Type B pancreatic cell (in vitro differentiated cells): ENCODE results near the gene SNED1. TPM values are rescaled to one million over a fixed set of nuclear protein-coding genes. Genes with fewer than 3 reads are reported as not detected.

Experiments used
- DNase-seq: peaks from one replicate; pipeline ENCODE4 v3.0.0; 2021; ENCODE audit warnings: mixed read lengths; ENCODE audit not compliant: unreplicated experiment; ENCODE audit errors: extremely low spot score
- H3K27ac Mint-ChIP-seq: 2 replicates; pipeline ENCODE4 v1.8.0; 2021; ENCODE audit warnings: mild to moderate bottlenecking, mixed read lengths
- H3K27me3 Mint-ChIP-seq: 2 replicates; pipeline ENCODE4 v1.8.0; 2021; ENCODE audit warnings: mixed read lengths
- H3K36me3 Mint-ChIP-seq: 2 replicates; pipeline ENCODE4 v1.8.0; 2021; ENCODE audit warnings: mixed read lengths
- H3K4me1 Mint-ChIP-seq: one replicate; pipeline ENCODE4 v1.8.0; 2021; ENCODE audit warnings: mixed read lengths; ENCODE audit not compliant: unreplicated experiment
- H3K4me3 Mint-ChIP-seq: 2 replicates; pipeline ENCODE4 v1.8.0; 2021; ENCODE audit warnings: mild to moderate bottlenecking, mixed read lengths
- H3K9me3 Mint-ChIP-seq: 2 replicates; pipeline ENCODE4 v1.8.0; 2021; ENCODE audit warnings: mixed read lengths
- total RNA-seq: library from RNA; stranded (reverse); gene quantifications from 2 replicates; pipeline ENCODE4 v1.2.1, GENCODE V29; 2021; ENCODE audit warnings: low replicate concordance
- TF ChIP-seq, protein P1 (sequence below): fragments of 200-600 bp; sonication (generic); conservative IDR thresholded peaks from 2 replicates; pipeline ENCODE4 v1.5.0; 2021; ENCODE audit warnings: antibody characterized with exemption, mild to moderate bottlenecking

SNED1 gene
- total RNA-seq, 1 donor from 2014 or later = 140 TPM

DNA sequence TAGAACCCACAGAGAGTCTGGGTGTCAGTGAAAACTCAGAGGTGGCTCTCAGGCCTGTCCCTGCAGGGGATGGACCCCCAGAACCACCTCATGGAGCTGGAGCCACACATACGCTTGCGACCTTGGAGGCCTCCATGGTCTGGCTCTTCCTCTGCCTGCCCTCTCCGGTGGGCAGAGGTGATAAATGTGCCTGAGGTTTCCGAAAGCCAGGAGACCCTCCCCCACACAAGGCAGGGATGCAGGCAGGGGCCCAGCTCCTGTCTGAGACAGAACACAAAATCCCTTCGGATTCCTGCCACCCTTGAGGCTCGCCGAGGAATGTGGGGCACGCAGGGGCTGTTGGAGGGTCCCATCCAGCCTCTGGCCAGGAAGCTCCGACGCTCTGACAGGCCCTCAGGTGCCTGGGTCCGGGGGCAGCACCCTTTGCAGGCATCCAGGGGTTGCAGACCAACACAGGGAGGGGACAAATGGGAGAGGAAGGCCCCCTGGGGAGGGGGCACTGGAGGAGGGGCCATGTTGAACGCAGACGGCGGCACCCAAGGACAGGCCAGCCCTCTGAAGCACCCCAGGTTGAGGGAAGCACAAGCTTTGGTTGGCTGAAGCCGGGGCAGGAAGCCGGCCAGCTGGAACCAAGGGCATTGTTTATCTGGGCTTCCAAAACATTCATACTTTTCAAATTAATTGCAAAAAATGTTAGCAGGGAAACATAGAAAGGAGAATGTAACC is 4.1 kb upstream of the SNED1 start:
- Mint-ChIP-seq H3K27me3 (no peaks in the 10 kb centered on the region), H3K4me3 (no peak overlapping the region), H3K4me1 (peaks cover 19% of the 10 kb centered on the region), H3K27ac (no peak overlapping the region), H3K9me3 (no peaks in the 10 kb centered on the region), H3K36me3 (no peaks in the 10 kb centered on the region)
- DNase-seq = peak; percentile 64
- TF ChIP-seq, protein P1, sequence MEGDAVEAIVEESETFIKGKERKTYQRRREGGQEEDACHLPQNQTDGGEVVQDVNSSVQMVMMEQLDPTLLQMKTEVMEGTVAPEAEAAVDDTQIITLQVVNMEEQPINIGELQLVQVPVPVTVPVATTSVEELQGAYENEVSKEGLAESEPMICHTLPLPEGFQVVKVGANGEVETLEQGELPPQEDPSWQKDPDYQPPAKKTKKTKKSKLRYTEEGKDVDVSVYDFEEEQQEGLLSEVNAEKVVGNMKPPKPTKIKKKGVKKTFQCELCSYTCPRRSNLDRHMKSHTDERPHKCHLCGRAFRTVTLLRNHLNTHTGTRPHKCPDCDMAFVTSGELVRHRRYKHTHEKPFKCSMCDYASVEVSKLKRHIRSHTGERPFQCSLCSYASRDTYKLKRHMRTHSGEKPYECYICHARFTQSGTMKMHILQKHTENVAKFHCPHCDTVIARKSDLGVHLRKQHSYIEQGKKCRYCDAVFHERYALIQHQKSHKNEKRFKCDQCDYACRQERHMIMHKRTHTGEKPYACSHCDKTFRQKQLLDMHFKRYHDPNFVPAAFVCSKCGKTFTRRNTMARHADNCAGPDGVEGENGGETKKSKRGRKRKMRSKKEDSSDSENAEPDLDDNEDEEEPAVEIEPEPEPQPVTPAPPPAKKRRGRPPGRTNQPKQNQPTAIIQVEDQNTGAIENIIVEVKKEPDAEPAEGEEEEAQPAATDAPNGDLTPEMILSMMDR = no peak

DNA sequence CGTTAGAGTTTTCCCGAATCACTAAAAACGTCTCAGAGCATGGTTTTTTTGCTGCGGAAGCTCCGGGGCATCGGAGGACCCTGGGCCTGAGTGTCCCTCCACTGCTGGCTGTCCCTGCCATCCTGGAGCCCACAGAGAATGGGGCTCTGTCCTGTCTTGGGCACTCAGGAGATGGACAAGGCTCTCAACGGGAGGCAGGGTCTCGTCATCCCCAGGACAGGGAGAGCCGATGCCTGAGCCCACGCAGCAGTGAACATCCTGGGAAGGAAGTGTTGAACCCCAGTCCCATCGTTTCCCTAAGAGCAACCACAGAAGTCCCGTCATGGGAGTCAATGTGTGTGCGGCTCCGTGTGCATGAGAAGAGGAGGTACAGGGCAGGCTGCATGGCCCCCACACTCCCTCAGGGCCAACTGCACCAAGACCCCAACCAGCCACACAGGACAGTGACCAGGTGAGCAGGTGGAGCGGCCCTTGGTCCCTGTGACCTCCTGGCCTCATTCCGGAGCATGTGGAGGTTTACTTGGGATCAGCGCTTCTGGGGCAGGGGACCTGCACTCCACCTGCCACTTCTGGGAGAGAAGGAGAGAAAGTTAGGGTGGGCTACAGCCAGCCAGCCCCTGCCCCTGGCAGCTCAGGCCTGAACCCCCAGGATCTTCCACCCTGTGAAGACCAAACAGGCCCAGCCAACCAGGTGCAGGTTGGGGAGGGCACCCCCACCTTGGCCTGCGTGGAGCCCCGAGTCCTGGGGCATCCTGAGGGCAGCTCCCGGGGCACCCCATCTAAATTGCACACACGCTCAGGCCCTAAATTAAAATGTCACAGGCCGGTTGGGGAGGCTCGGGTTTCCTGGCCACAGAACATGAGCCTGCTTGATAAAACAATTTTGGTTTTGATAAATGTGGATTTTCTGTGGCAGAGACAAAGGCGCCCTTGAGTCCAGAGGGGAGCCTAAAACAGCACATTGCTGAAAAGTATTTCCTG is 3.1 kb upstream of the SNED1 start:
- H3K27me3 Mint-ChIP-seq = peaks cover 8% of the 10 kb centered on the region
- H3K4me3 Mint-ChIP-seq = peak overlapping the region; percentile 63
- no peak overlapping the region for H3K27ac Mint-ChIP-seq
- no peaks in the 10 kb centered on the region for H3K36me3 Mint-ChIP-seq
- peaks cover 28% of the 10 kb centered on the region for H3K4me1 Mint-ChIP-seq
- DNase-seq = peak; percentile 64
- H3K9me3 Mint-ChIP-seq = no peaks in the 10 kb centered on the region
- TF ChIP-seq, protein P1 = no peak

DNA sequence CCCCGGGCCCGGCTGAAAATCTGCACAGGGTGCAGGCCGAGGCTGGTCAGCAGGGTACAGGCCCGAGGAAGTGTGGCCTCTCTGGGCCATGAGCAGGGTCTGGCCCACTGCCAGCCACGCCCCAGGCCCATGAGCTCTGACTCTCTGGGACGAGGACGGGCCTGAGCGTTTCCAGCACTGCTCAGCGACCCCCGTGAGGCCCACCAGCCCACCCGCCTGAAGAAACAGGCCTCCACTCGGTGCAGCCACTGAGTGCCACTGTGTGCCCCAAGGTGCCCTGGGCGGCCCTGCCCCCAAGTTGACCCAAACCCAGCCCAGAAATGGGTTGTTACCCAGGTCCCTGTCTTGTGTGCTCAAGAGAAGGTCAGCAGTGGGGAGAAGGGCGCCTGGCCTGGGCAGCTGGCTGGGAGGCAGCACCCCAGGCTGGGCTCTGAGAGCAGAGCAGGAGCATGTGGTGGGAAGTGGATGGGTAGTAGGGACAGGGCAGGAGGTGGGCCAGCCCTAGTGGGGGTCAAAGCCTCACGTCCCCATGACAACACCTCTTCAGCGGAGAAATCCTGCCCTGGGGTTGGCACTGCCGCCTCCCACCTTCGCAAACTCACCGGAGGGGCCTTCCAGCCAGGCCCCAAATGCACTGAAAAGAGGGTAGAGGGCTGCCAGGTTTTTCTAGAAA is 2.1 kb upstream of the SNED1 start:
- peaks cover 36% of the 10 kb centered on the region for H3K4me1 Mint-ChIP-seq
- H3K36me3 Mint-ChIP-seq = peaks cover 6% of the 10 kb centered on the region
- H3K4me3 Mint-ChIP-seq = peak overlapping the region; percentile 49
- no peaks in the 10 kb centered on the region for H3K9me3 Mint-ChIP-seq
- peak; percentile 65 for DNase-seq
- peaks cover 15% of the 10 kb centered on the region for H3K27me3 Mint-ChIP-seq
- no peak overlapping the region for H3K27ac Mint-ChIP-seq
- TF ChIP-seq, protein P1 = no peak

DNA sequence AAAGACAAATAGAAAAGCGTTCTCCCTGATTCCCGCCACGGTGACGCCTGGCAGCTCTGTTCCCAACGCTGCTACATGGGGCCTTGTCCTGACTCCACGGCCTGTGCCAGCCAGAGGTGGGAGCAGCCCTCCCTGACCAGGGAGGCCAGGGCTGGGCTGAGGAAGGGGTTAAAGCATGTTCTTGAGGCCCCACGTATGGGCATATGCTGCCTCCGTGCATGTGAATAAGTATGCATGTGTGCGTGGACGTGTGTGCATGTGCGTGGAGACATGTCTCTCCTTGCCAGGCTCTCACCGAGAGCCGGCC is 1.6 kb upstream of the SNED1 start:
- TF ChIP-seq, protein P1 = no peak
- Mint-ChIP-seq H3K27me3 (peaks cover 17% of the 10 kb centered on the region), H3K4me1 (peaks cover 40% of the 10 kb centered on the region)

DNA sequence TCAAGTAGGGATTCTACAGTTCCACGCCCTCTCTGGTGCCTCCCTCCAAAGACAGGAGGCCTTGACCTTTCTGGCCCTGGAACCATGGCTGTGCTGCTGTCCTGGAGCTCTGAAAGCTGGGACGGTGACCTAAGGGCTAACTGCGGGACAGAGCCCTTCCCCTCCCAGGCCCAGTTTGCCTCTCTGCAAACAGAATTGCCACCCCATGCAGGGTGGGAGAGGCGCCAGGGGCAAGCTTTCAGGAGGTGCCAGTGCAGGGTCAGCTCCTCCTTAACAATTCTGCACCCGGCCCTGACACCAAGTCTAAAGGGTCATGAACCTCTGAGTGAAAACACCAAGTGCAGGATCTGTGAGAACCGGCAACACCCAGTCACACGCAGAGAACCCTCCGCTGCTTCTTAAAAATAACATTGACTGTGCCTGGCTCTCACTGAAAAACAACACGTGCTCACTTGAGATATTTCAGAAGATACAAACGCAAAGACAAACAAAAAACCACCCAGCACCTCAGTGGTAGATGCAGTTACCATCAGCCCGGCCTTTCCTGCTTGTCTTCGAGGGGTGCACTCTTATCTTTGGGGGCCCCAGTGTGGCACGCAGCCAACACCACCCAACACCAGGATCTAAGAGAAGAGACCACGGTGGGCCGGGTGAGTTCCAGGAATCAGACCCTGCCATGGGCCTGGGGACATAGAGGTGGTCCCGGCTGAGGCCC is 1.1 kb upstream of the SNED1 start:
- H3K4me3 Mint-ChIP-seq = peak overlapping the region; percentile 83
- H3K27me3 Mint-ChIP-seq = peaks cover 17% of the 10 kb centered on the region
- no peaks in the 10 kb centered on the region for H3K9me3 Mint-ChIP-seq
- peaks cover 8% of the 10 kb centered on the region for H3K36me3 Mint-ChIP-seq
- H3K27ac Mint-ChIP-seq = peak overlapping the region; percentile 75
- peak; percentile 64 for DNase-seq
- H3K4me1 Mint-ChIP-seq = peaks cover 40% of the 10 kb centered on the region
- TF ChIP-seq, protein P1 = no peak

More for the DNA sequence above, 1.6 kb upstream of the SNED1 start:
- peak overlapping the region; percentile 83 for H3K4me3 Mint-ChIP-seq
- peaks cover 8% of the 10 kb centered on the region for H3K36me3 Mint-ChIP-seq
- H3K27ac Mint-ChIP-seq = no peak overlapping the region
- H3K9me3 Mint-ChIP-seq = no peaks in the 10 kb centered on the region
- no peak for DNase-seq
